Activated T-cell treated with anti-CD3 and anti-CD28 coated beads for 4 hours (primary cell): ENCODE data around the gene PARP9.
A peak's percentile ranks its signal among the peaks of the same experiment; 100 is the strongest.
"Not testable (repeated sequence)": the region's sequence is repeated elsewhere in the genome, so short reads cannot be mapped to it uniquely, and the experiment has no call there.

ENCODE experiments used
- DNase-seq: peaks from one replicate; pipeline ENCODE4 v3.0.0-alpha.2; 2020

The PARP9 gene

GRCh38 chr3:122572940-122573412, 8.9 kb upstream of the PARP9 start:
- DNase-seq = no peak

- no peak for DNase-seq
Measured at GRCh38 chr3:122568755-122569154, 4.7 kb upstream of the PARP9 start.

- not testable (repeated sequence) for DNase-seq
Measured at GRCh38 chr3:122568131-122568530, 4.0 kb upstream of the PARP9 start.

- no peak for DNase-seq
Measured at GRCh38 chr3:122563717-122564025, 429 bp downstream of the PARP9 start.

GRCh38 chr3:122562923-122563716, 980 bp downstream of the PARP9 start:
- DNase-seq = no peak

GRCh38 chr3:122560680-122561079, 3.4 kb downstream of the PARP9 start:
- DNase-seq = peak; percentile 57

GRCh38 chr3:122559906-122560305, 4.2 kb downstream of the PARP9 start:
- DNase-seq = no peak

- DNase-seq = no peak
Measured at GRCh38 chr3:122558605-122559004, 5.5 kb downstream of the PARP9 start.

- no peak for DNase-seq
Measured at GRCh38 chr3:122557356-122557755, 6.7 kb downstream of the PARP9 start.

GRCh38 chr3:122555275-122556071, 8.6 kb downstream of the PARP9 start:
- DNase-seq = no peak

GRCh38 chr3:122553171-122553570, 10.9 kb downstream of the PARP9 start:
- DNase-seq = no peak

GRCh38 chr3:122548619-122549018, 15.5 kb downstream of the PARP9 start:
- DNase-seq = no peak

- no peak for DNase-seq
Measured at GRCh38 chr3:122548076-122548475, 16.0 kb downstream of the PARP9 start.

- no peak for DNase-seq
Measured at GRCh38 chr3:122546151-122546550, 17.9 kb downstream of the PARP9 start.

- DNase-seq = no peak
Measured at GRCh38 chr3:122538956-122539490, 25.1 kb downstream of the PARP9 start.

- no peak for DNase-seq
Measured at GRCh38 chr3:122536632-122537001, 27.5 kb downstream of the PARP9 start.

GRCh38 chr3:122535964-122536631, 28.0 kb downstream of the PARP9 start:
- DNase-seq = no peak

GRCh38 chr3:122533931-122534334, 30.2 kb downstream of the PARP9 start:
- DNase-seq = no peak

- no peak for DNase-seq
Measured at GRCh38 chr3:122533480-122533879, 30.6 kb downstream of the PARP9 start.

GRCh38 chr3:122530164-122530563, 33.9 kb downstream of the PARP9 start:
- DNase-seq = no peak

- DNase-seq = no peak
Measured at GRCh38 chr3:122523317-122523716, 40.8 kb downstream of the PARP9 start.

- DNase-seq = no peak
Measured at GRCh38 chr3:122520861-122521260, 43.2 kb downstream of the PARP9 start.

- DNase-seq = no peak
Measured at GRCh38 chr3:122519693-122520092, 44.4 kb downstream of the PARP9 start.
